BJ (cell line): ENCODE measurements around the gene PIP4K2B. TPM values are rescaled to one million over a fixed set of nuclear protein-coding genes. Genes with fewer than 3 reads are reported as not detected.
A peak's percentile ranks its signal among the peaks of the same experiment; 100 is the strongest.

Experiments used
- CTCF ChIA-PET: fragments of 350-600 bp; formaldehyde crosslinking; extraction: SDS; loops from one replicate; lab custom pipeline; 2021; ENCODE audit warnings: antibody characterized with exemption, inconsistent platforms; lab: Yijun Ruan, JAX
- POLR2A ChIA-PET: fragments of 300-600 bp; sonication (Branson Sonifier 250); formaldehyde crosslinking; extraction: SDS; loops from one replicate; lab custom pipeline; 2021; ENCODE audit warnings: antibody characterized with exemption; lab: Charles Lee
- DNase-seq: peaks from one replicate; pipeline ENCODE4 v3.0.0-alpha.2; 2011; ENCODE audit warnings: low read depth
- H3K27me3 ChIP-seq: 2 replicates; pipeline ENCODE4 v1.6.0; 2011; ENCODE audit warnings: low read length; ENCODE audit not compliant: control insufficient read depth, insufficient read depth
- H3K36me3 ChIP-seq: 2 replicates; pipeline ENCODE4 v1.5.1; 2011; ENCODE audit warnings: low read length; ENCODE audit not compliant: control insufficient read depth, insufficient read depth
- H3K4me3 ChIP-seq: 2 replicates; pipeline ENCODE4 v1.5.1; 2011; ENCODE audit warnings: low read depth, mild to moderate bottlenecking, control low read depth, low read length
- polyA plus RNA-seq: library from polyadenylated mRNA; depleted of rRNA; stranded (reverse); fragments of >200 nt; gene quantifications from 2 replicates; pipeline ENCODE4 v1.2.3, GENCODE V29; 2011
- TF ChIP-seq, protein P1 (sequence below): IDR thresholded peaks from 2 replicates; pipeline ENCODE4 v1.5.1; 2011; ENCODE audit warnings: low read depth, mild to moderate bottlenecking, control low read depth, inconsistent platforms, low read length, moderate library complexity; ENCODE audit not compliant: insufficient read depth

The PIP4K2B gene
- polyA plus RNA-seq, 1 experiment = 37.2 TPM

- CTCF ChIA-PET = interaction anchor here (1.5 to 2.8 kb wide), 3 partner anchors 8 to 508 kb away, joined by 3 to 34 read pairs (median 4); no protein-coding TSS in a partner anchor
- POLR2A ChIA-PET = no interaction called here
- no peak overlapping the region for H3K4me3 ChIP-seq
- no peaks in the 10 kb centered on the region for H3K27me3 ChIP-seq
- peaks cover 17% of the 10 kb centered on the region for H3K36me3 ChIP-seq
- DNase-seq = no peak
- TF ChIP-seq, protein P1, sequence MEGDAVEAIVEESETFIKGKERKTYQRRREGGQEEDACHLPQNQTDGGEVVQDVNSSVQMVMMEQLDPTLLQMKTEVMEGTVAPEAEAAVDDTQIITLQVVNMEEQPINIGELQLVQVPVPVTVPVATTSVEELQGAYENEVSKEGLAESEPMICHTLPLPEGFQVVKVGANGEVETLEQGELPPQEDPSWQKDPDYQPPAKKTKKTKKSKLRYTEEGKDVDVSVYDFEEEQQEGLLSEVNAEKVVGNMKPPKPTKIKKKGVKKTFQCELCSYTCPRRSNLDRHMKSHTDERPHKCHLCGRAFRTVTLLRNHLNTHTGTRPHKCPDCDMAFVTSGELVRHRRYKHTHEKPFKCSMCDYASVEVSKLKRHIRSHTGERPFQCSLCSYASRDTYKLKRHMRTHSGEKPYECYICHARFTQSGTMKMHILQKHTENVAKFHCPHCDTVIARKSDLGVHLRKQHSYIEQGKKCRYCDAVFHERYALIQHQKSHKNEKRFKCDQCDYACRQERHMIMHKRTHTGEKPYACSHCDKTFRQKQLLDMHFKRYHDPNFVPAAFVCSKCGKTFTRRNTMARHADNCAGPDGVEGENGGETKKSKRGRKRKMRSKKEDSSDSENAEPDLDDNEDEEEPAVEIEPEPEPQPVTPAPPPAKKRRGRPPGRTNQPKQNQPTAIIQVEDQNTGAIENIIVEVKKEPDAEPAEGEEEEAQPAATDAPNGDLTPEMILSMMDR = no peak
Measured at GRCh38 chr17:38732376-38733281, 66.7 kb downstream of the PIP4K2B start.

DNA sequence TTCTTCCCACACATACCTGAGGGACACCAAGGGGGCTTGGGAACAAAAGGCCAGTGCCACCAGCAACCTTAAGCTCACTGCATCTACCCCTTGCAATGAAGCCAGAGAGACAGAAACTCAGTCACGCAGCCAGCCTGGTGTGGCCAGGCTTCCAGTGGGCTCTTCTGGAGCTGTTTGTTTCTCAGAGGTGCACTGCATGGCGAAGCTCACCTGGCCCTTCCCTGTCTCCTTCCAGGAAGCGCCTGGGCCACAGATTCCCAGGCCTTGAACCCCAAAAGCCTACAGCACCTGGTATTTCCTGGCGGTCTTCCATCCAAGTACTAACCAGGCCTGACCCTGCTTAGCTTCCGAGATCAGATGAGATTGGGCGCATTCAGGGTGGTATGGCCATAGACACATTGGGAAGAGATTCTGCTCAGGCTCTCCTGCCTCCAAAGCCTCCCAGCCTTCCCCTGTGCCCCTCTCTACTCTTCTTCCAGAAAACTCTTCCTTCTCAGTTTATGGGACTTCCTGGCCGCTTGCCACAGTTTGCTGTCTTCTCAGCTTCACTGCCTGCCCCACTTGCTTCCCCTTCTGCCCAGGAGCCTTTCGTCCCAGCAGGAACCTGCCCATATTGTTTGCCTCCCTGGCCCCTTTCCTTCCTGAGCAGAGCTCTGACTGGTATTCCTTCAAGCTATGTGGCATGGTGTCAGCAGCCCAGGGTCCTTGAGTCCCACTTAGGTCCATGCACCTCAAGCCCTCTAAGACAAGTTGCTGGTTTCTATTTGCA is 67.6 kb downstream of the PIP4K2B start:
- TF ChIP-seq, protein P1 = no peak
- no peaks in the 10 kb centered on the region for H3K27me3 ChIP-seq
- no peak overlapping the region for H3K4me3 ChIP-seq
- no peak for DNase-seq
- POLR2A ChIA-PET = no interaction called here
- peaks cover 17% of the 10 kb centered on the region for H3K36me3 ChIP-seq
- CTCF ChIA-PET = interaction anchor here (1.1 to 2.8 kb wide), 11 partner anchors 7 to 509 kb away, joined by 3 to 34 read pairs (median 4); no protein-coding TSS in a partner anchor

- TF ChIP-seq, protein P1 = no peak
- Histone ChIP-seq H3K4me3 (peak overlapping the region; percentile 63), H3K36me3 (peaks cover 13% of the 10 kb centered on the region), H3K27me3 (no peaks in the 10 kb centered on the region)
- ChIA-PET CTCF (interaction anchor here (0.6 to 2.8 kb wide), 18 partner anchors 12 to 1324 kb away, joined by 3 to 34 read pairs (median 4); partner anchors contain the start of genes MLLT6, PSMB3 and RPL23), POLR2A (interaction anchor here (0.6 kb wide), 2 partner anchors 123 to 138 kb away, joined by 3 read pairs; no protein-coding TSS in a partner anchor)
- no peak for DNase-seq
Measured at GRCh38 chr17:38730526-38731379, 68.6 kb downstream of the PIP4K2B start.

DNA sequence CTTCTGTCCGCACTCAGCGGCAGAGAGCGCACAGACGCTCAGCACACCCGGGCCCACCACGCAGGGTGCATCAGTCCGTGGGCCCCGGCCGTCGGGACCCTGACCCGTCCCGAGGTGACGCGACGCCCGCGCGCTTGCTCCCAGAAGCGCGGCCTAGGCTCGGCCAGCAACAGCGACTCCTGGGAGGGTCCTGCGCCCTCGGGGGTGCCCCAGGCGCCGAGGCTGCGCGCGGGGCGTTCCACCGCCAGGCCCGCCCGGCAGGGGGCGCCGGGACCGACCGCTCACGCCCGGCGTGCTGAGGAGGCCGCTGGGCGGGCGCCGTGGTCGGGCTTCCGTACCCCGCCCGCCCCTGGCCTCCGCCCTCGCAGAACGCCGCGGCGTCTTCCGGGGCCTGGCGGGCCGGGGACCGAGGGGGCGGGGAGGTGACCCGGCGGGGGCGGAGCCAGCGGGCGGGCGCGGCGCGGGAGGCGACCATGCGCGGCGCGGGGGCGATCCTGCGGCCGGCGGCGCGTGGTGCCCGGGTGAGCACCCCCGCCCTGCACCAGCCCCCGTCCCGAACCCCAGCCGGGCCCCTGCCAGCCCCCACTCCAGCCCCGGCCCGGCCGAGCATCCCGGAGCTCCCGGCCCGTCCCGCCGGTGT is 69.3 kb downstream of the PIP4K2B start, which contains the start of gene CISD3:
Gene CISD3, plus strand, starts transcription at position 456 of the 640 bp plus-strand sequence. Its CDS starts 18 bp downstream, at position 474.
- ChIA-PET CTCF (interaction anchor here (0.8 to 3.2 kb wide), 15 partner anchors 11 to 423 kb away, joined by 3 to 34 read pairs (median 5); partner anchors contain the start of genes MLLT6 and PSMB3), POLR2A (interaction anchor here (0.6 kb wide), 1 partner anchor 139 kb away, joined by 3 read pairs; no protein-coding TSS in a partner anchor)
- DNase-seq = peak; percentile 20
- H3K36me3 ChIP-seq = peaks cover 8% of the 10 kb centered on the region
- TF ChIP-seq, protein P1 = no peak; the same call in 1 of the 2 replicates
- H3K27me3 ChIP-seq = no peaks in the 10 kb centered on the region
- H3K4me3 ChIP-seq = peak within 1 kb of the TSS; percentile 63
